Measurements from ENCODE around the gene C19orf81.

The C19orf81 gene

DNA sequence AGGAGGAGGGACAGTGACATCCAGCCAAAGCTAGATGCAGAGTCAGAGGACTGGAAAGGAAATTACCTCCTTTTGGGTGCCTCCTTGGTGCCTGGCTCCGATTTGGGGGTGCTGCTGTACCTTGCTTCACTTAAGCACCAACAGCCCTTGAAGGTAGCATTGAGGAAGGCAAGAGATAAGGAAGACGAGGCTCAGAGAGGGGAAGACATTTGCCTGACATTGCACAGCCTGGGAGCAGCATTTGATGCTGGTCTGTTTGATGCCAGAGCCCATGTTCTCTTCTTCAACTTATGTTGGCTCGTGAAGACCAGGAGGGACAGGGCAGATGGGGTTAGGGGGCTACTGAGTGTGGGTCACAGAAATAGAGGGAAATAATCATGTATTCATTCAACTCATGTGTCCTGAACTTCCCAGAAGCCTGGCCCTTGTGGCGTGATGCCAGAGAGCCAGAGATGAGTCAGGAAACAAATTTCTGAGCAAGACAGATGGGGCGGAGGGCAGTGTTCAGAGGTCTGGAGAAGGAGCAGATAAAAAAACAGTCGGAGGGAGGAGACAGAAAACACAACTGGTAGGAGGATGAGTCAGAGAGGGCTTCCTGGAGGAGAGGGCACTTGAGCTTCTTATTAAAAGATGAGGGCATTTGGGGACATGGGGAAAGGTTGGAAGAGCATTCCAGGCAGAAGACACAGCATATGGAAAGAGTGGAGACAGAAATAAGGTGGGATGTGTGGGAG is 3.0 kb upstream of the C19orf81 start:
- DNase-seq (ENCODE audit: low spot score), result no peak
- TF ChIP-seq, protein P1, sequence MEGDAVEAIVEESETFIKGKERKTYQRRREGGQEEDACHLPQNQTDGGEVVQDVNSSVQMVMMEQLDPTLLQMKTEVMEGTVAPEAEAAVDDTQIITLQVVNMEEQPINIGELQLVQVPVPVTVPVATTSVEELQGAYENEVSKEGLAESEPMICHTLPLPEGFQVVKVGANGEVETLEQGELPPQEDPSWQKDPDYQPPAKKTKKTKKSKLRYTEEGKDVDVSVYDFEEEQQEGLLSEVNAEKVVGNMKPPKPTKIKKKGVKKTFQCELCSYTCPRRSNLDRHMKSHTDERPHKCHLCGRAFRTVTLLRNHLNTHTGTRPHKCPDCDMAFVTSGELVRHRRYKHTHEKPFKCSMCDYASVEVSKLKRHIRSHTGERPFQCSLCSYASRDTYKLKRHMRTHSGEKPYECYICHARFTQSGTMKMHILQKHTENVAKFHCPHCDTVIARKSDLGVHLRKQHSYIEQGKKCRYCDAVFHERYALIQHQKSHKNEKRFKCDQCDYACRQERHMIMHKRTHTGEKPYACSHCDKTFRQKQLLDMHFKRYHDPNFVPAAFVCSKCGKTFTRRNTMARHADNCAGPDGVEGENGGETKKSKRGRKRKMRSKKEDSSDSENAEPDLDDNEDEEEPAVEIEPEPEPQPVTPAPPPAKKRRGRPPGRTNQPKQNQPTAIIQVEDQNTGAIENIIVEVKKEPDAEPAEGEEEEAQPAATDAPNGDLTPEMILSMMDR (IDR thresholded peaks at IDR 0.05; ENCODE audit: extremely low read depth, missing control alignments), result no peak

DNA sequence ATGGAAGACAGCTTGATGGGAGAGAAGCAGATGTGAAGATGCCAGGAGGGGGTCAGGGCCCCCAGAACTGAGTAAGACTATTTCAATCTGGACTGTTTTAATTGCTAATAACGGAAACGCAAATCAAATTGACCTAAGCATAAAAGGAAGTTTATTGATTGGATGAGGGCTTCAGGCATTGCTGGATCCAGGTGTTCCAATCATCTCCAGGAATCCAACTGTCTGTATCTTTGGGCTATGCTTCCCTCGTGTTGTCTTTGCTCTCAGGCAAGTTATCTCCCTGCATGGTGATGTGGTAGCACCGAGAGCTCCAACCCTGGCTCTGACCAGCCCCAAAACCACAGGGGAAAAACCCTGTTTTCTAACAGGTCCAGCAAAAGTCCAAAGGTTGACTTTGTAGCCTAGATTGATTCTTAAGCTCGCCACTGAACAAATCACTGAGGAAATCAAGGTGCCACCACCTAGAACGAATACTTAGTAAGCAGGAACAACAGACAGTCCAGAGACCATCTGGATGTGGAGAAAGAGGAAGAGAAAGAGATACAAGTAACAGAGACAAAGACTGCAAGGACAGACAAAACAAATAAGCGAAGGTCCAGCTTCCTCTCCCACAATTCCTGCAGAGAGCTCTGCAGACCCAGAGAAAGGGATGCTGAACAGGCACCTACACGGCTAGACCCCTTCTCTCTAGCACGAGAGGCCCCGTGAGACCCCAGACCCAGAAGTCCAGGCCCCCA is 1.2 kb upstream of the C19orf81 start:
- TF ChIP-seq, protein P1 (IDR thresholded peaks at IDR 0.05; ENCODE audit: extremely low read depth, missing control alignments), result no peak
- DNase-seq (ENCODE audit: low spot score), result no peak

DNA sequence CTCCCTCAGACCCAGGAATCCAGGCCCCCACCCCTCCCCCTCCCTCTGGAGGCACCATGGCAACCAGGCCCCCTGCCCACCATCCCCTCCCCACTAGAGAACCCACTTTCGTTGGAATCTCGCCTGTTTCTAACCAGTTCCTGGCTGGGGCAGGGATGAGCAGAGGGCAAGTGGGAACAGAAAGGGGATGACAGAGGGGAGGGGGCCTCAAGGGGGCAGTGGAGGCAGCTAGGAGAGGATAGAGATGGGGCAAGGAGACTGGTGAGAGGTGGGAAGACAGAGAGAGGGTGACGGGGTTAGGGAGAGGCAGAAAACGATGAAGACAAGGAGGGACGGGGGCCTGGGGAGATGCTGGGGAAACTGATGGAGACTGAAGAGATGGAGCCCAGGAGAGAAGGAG is 586 bp upstream of the C19orf81 start:
- TF ChIP-seq, protein P1 (IDR thresholded peaks at IDR 0.05; ENCODE audit: extremely low read depth, missing control alignments), result no peak
- no peak for DNase-seq (ENCODE audit: low spot score)

DNA sequence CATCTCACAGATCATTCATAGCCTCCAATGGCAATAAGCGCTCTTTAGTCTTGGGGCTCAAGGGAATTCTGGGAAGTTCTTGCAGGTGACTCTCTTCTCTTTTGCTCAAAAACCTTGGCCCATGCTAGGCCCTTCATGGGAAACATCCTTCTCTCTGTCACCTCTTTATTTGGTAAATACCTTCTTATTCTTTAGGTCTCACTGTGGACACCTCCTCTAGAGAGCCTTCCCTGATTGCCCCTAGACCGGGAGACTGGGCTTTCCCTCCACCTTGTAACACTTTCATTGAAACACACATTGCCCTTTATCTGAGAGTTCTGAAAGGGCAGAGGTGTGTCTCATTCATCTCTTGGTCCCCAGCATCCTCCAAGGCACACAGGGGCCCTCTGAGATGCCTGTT is 1.9 kb downstream of the C19orf81 start:
- TF ChIP-seq, protein P1 (IDR thresholded peaks at IDR 0.05; ENCODE audit: extremely low read depth, missing control alignments), result no peak

DNA sequence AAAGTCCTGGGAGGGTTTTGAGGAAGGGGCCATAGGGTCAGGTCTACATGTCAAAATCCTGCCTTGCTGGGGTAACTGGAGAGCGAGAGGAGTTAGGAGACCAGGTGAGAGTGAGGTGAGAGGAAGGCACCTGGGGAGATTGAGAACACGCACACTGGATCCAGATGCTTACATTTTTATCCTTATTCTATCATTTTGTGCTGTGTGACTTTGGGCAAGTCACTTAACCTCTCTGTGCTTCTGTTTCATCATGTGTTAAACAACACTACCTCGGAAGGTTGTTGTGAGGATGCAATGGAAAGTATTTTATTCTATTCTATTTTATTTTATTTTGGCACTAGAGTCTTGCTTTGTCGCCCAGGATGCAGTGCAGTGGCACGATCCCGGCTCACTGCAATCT is 3.5 kb downstream of the C19orf81 start:
- TF ChIP-seq, protein P1 (IDR thresholded peaks at IDR 0.05; ENCODE audit: extremely low read depth, missing control alignments), result no peak
- no peak for DNase-seq (ENCODE audit: low spot score)

More for the DNA sequence above, 1.9 kb downstream of the C19orf81 start:
- no peak for DNase-seq (ENCODE audit: low spot score)

DNA sequence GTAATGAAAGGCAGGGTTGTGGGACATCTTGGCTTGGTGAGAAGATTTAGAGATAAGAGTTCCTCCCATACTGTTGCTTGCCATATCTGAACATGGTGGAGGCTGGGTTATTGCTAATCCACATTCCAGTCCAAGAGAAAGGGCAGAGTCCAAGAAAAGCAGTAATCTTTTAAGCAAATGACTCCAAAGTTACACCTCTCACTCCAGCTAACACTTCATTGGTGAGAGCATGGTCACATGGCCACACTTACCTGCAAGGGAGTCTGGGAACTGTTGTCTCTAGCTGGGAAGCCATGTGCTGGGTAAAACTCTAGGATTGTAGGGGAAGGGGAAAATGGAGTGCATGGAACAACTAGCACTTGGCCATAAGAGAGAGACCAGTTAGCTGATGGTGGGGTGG is 5.6 kb downstream of the C19orf81 start:
- TF ChIP-seq, protein P1 (IDR thresholded peaks at IDR 0.05; ENCODE audit: extremely low read depth, missing control alignments), result no peak
- DNase-seq (ENCODE audit: low spot score), result no peak

DNA sequence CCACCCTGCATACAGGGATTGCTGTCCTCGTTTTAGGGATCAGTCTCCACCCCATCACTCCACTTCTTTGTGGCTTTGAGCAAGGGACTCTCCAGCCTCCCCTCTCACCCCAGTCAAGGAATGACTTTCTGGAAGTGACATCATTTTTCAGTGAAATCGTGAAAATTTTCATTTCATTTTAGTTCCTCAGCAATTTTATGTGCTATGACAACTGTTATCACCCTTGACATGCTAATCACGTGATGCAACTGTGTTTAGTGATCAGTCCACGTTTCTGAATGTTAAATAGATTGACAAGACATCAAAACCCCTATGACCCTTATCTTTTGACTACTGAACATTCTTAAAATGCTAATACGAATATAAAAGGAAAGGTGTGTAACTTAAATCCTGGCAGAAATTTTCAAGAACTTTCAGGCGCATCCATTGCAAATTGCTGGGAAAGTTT is 8.0 kb downstream of the C19orf81 start:
- no peak for DNase-seq (ENCODE audit: low spot score)
- TF ChIP-seq, protein P1 (IDR thresholded peaks at IDR 0.05; ENCODE audit: extremely low read depth, missing control alignments), result no peak
